ENCODE measurements around the gene ADNP.
"Not testable (repeated sequence)": the region's sequence is repeated elsewhere in the genome, so short reads cannot be mapped to it uniquely, and the experiment has no call there.

The ADNP gene

GRCh38 chr20:50931306-50932015 lies at the start of gene ADNP:
Gene ADNP (minus strand): TSS chr20:50931437. CDS start chr20:50903996, 27,441 bp downstream.
- ATAC-seq = peak; percentile 68
- DNase-seq = peak; percentile 85

GRCh38 chr20:50980071-50980681 lies 48.9 kb upstream of the ADNP start:
- peak; percentile 67 for DNase-seq
- ATAC-seq = peak; percentile 92

- DNase-seq, ATAC-seq: not testable (repeated sequence)
These were observed 47.3 kb upstream of the ADNP start for GRCh38 chr20:50978533-50978932.

- DNase-seq (no peak), ATAC-seq (no peak)
These were observed 46.1 kb upstream of the ADNP start for GRCh38 chr20:50977066-50978021.

GRCh38 chr20:50975701-50976330 lies 44.6 kb upstream of the ADNP start:
- DNase-seq (no peak), ATAC-seq (no peak)

- no peak for ATAC-seq
- DNase-seq = no peak
These were observed 38.7 kb upstream of the ADNP start for GRCh38 chr20:50969912-50970311.

- ATAC-seq (no peak), DNase-seq (no peak)
These were observed 38.2 kb upstream of the ADNP start for GRCh38 chr20:50969435-50969834.

- ATAC-seq (no peak), DNase-seq (no peak)
These were observed 37.1 kb upstream of the ADNP start for GRCh38 chr20:50968289-50968688.

- no peak for DNase-seq
- no peak for ATAC-seq
These were observed 36.3 kb upstream of the ADNP start for GRCh38 chr20:50967586-50967985.

- ATAC-seq (no peak), DNase-seq (no peak)
These were observed 28.4 kb upstream of the ADNP start for GRCh38 chr20:50959543-50960126.

GRCh38 chr20:50958615-50959542 lies 27.6 kb upstream of the ADNP start, which contains the start of gene MOCS3:
Gene MOCS3 (plus strand): TSS chr20:50958818. CDS start chr20:50958843, 25 bp downstream.
- ATAC-seq = peak; percentile 80
- DNase-seq = peak; percentile 83

- DNase-seq (peak; percentile 88), ATAC-seq (peak; percentile 81)
These were observed 26.8 kb upstream of the ADNP start, which contains the start of gene DPM1 for GRCh38 chr20:50957798-50958614. Gene DPM1 (minus strand): TSS chr20:50958532. CDS start chr20:50958523, 9 bp downstream.

- DNase-seq = no peak
- no peak for ATAC-seq
These were observed 26.0 kb upstream of the ADNP start for GRCh38 chr20:50957276-50957675.

- no peak for DNase-seq
These were observed 22.6 kb upstream of the ADNP start for GRCh38 chr20:50953821-50954220.

GRCh38 chr20:50953196-50953595 lies 22.0 kb upstream of the ADNP start:
- ATAC-seq (no peak), DNase-seq (no peak)

More at GRCh38 chr20:50953821-50954220, 22.6 kb upstream of the ADNP start:
- no peak for ATAC-seq

- DNase-seq (no peak), ATAC-seq (no peak)
These were observed 17.0 kb upstream of the ADNP start for GRCh38 chr20:50948132-50948785.

GRCh38 chr20:50943069-50943468 lies 11.8 kb upstream of the ADNP start:
- no peak for ATAC-seq
- no peak for DNase-seq

- no peak for ATAC-seq
- DNase-seq = no peak
These were observed 2.4 kb upstream of the ADNP start for GRCh38 chr20:50933589-50933988.

GRCh38 chr20:50932691-50933280 lies 1.5 kb upstream of the ADNP start:
- ATAC-seq (no peak), DNase-seq (no peak)

Data from stimulated activated naive CD8-positive, alpha-beta T cell treated with anti-CD3 and anti-CD28 coated beads, Interleukin-15, Interleukin-2, amounts not matched to agents 100 U/mL and 50 U/mL, for 24 hours (primary cell).